HG03025 (cell line): ENCODE measurements around the gene EML6.

ENCODE experiments used
- ATAC-seq: cut with Tn5 transposase; IDR thresholded peaks from one replicate; pipeline ENCODE4 v1.9.1; 2021; ENCODE audit warnings: mild to moderate bottlenecking, moderate library complexity; ENCODE audit not compliant: unreplicated experiment, low FRiP score

The EML6 gene

DNA sequence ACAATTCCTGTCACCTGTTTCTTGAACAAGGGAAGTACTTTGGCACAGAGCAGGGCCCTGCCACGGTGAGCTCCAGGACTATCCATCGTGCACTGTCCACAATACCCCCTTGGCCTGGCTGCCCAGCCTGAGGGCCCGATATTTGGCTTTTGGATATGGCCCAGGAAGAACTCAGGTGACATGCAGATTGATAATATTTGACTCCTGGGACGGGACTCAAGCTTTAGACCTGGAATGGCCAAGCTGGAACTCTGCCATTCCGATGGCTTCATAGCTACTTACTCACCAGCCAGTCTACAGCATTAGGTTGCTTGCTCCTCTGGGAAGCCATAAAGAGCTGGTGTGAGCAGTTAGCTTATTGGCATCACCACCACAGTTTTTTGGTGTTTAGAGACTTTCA is 26.6 kb downstream of the EML6 start:
- no peak for ATAC-seq

DNA sequence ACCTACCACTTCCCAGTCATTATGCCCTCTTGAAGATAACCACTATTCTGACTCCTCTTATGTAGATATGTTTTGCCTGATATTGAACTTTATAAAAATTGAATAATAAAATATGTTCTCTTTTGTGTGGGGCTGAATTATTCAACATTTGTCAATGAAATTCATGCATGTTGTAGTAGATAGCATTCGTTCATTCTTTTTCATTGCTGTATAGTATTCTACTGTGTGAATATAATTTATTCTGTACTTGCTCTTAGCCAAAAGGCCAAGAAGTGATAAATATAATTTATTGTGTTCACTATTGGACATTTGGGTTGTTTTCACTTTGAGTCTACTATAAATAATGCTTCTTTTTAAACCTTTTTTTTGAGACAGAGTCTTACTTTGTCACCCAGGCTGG is 29.0 kb downstream of the EML6 start:
- no peak for ATAC-seq

GRCh38 chr2:54755641-54756326 is 32.3 kb downstream of the EML6 start:
- peak; percentile 72 for ATAC-seq

DNA sequence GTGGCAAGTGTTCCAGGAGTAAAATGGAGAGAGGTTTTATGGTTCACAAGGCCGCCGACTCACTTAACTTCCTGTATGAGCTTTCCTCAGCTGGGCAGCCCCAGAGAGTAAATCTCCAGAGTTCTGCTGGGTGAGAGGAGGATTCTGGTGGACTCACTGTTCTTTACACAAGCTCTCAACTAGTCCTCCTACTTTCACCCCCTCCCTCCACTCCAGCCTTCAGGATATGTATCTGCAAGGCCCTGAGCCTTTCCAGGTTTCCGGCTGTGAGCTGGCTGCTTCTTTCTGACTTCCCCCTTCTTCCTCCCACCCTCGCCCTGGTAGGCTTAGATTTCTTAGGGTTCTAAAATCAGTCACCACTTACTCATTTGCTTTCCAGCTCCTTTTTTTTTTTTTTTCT is 34.0 kb downstream of the EML6 start:
- ATAC-seq = no peak

DNA sequence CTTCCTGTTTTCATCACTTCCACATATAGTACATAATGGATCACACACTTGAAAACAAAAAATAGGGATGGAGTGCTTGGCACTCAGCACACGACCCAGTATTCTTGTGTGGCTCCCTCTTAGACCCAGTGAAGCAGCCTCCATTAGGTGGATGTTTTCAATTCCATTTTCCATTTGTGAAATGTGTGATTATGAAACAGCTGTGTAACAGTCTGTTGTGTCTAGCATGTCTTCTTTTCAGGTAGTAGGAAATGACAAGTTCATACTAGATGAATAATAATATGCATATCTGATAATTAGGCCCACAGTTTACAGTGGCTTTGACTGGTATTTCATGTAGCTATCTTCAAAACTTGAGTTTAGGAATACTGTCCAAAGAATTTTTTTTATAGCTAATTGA is 35.5 kb downstream of the EML6 start:
- ATAC-seq = no peak

DNA sequence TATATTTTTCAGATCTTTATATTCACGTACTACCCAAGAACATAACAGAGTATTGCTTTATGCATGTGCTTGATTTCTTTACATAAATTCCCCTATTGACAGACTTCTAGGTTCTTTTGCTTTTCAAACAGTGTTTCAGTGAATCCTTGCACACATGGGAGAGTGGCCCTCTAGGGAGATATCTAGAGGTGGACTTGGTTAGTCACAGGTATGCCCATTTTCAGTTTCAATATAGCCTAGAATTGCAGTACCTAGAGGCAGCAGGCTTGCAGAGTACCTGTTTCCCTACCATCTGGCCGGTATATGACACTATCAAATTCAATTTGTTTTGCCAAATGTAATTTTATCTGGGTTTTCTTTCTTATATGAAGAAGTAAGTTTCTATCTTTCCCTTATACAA is 36.8 kb downstream of the EML6 start:
- no peak for ATAC-seq

GRCh38 chr2:54763636-54764291 is 40.3 kb downstream of the EML6 start:
- ATAC-seq = no peak

DNA sequence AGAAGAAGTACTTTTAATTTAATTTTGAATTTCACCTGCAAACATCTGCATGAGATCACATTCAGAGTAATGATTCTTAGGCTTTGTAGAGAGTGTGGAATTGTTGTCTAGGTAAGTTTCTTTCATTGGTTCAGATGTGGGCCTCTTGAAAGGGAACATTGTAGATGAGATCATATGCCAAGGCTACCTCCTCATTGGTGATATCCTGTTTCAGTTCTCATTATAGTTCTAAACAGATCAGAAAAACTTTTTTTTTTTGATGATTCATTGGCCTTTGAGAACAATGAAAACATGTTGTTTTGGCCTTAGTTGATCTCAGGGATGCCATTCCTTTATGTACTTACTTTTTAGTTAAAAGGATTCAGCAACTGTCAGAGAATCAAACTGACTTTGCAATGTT is 44.5 kb downstream of the EML6 start:
- ATAC-seq = no peak

DNA sequence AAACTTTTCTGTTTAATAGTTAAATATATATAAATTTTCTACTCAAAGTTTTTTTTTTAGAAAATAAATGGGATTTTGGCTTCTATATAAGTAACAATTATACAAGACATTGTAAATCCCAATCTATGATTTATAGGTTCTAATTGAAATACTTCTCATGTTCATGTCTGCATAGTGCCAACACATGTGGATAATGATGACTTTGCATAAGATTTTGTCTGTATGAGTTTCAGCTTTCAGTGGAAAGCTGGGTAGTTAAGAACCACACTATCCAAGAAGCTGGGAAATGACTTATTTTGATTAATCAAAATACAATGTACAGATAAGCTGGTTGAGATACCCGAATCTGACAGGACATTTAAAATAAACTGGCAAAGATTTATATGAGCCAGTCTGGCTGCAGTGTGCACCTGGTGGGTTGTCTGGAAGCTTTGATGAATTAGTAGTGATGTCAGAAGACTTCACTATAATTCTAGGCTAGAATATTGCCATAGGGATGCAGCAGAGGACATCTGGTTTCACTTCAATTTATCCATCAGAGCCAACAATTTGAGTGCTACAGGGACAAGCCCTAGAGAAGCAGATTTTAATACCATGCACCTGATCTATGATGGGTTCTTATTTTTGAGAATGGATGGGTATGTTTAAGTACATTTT is 45.4 kb downstream of the EML6 start:
- no peak for ATAC-seq

GRCh38 chr2:54770211-54770610 is 46.7 kb downstream of the EML6 start:
- no peak for ATAC-seq

DNA sequence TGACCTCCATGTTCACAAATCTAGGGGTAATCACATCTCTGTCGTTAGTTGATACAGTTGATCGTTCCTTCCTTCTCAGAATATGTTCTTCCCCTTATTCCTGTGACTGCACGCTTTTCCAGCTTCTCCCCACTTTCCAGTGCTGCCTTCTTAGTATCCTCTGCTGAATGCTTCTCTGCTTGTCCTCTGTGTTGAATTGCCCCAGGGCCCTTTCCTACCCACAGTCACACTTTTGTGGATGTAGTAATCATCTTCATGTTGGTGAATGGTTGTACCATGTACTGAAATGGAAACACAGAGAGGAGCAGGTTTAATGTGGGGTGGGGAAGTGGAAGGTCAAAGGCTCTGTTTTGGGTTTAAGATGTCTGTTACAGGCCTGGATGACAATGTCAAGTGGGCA is 47.2 kb downstream of the EML6 start:
- no peak for ATAC-seq

DNA sequence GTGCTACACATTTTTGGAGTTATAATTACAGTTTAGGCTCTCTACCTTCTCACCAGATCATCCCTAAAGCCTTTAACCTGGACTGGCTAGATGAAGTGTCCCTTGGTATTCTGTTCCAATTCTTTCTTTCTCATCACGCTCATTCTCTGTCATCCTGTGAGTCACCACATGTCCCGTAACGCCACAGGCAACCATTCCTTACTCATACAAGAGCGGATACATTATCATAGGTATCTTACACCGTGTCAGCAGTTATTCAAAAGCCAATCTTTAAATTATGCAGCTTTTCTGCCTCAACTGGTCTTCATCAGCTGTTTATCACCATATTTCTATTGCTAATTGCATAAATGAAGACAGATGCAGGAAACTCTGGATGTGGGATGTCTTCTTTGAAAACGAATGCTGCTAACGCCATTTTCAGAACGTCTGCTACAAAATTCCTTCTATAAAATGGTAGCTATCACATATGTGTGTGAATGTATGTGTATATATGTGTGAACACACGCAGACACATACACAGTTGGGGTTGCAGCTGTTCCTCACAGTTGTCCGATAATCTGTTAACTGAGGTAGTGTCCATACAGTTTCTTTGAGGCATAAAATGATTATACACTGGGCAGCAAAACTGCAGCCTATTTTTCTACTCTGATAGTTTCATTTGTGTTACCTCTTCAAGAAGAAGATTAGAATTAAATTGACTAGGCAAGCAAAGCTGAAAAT is 47.9 kb downstream of the EML6 start:
- no peak for ATAC-seq

DNA sequence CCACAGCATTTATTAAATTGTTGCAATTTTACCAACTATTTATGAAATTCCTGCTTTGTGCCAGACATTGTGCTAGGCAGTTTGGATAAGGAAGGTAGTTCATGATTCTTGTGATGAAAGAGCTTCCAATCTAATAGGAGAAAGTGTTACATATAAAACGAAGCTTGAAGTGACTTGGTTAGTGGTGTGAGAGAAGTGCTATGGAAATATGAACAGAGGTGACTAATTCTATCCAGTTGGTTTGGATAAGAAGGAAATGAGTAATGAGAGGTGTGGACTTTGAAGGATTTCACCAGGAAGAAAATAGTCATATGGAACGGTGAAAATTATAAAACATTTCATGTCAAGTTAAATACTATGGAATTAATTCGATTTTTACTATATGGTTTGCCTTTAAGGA is 48.6 kb downstream of the EML6 start:
- ATAC-seq = no peak

GRCh38 chr2:54772531-54772930 is 49.1 kb downstream of the EML6 start:
- ATAC-seq = no peak

DNA sequence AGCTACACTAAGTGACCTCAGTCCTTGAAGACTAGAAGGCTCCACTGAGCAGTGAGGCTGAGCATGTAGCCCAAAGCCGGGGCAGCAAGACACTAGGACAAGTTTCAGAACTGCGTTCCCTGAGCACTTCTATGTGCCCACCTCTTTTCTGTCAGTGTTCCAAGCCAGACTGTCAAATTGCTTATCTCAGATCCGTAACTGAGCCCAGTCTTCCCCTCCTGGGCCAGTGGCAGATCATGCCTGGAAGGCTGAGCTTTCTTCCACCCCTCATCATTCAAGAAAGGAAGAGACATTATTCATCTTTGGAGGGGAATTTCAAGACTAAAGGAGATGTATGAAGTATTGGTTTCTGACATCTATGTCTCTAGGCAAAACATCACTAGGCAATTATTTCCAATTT is 49.8 kb downstream of the EML6 start:
- ATAC-seq = no peak

- no peak for ATAC-seq
Observed at GRCh38 chr2:54773838-54774237, 50.4 kb downstream of the EML6 start.

DNA sequence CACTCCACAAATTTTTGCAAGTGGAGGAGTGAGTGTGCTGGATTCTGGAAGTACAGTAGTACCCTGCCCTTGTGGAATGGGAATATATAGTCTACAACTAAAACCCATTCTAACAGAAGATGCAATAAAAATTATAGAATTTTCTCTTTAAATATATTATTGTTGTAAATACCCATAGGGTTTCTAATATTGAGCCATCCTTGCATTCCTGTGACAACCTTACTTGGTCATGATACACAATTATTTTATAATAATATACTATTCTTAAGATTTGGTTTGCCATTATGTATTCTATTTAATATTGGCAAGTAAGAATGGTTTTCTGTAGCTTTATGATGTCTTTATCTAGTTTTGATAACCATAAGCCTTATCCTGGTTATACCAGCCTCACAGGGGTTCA is 52.2 kb downstream of the EML6 start:
- ATAC-seq = no peak

DNA sequence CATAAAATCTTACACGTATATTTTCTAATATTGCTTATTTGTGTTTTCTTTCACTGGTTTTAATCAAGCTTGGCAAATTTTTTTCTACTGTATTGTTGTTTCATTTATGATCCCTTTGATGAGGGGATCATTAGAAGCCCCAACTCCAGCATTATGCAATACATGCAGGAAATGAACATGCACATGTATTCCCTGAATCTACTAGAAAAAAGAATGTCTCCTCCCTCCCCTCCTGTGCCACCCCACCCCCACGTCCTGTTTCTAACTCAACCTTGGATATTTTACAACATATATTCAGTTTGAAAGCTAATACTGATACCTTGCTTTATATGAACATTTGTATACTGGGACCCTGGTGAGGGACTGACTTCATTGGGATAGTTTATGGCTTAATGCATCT is 53.0 kb downstream of the EML6 start:
- ATAC-seq = no peak

DNA sequence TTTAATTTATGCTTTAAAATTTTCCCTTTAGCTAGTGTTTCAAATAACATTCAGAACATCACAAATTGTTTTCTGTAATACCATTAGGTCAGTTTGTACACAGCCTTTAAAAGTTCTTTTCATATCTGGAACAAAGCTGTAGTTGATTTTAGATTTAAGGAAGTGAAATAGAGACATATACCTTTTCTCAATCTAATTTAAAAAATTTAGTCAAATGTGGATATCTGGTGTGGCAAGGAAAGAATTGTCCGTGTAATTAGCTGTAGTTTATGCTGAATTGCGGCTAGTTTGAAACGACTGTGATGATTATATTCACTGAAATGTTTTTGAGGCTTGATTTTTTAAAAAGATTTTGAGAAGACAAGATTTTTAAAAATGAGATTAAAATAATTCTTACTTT is 59.9 kb downstream of the EML6 start:
- no peak for ATAC-seq

GRCh38 chr2:54787270-54787669 is 63.8 kb downstream of the EML6 start:
- ATAC-seq = no peak

DNA sequence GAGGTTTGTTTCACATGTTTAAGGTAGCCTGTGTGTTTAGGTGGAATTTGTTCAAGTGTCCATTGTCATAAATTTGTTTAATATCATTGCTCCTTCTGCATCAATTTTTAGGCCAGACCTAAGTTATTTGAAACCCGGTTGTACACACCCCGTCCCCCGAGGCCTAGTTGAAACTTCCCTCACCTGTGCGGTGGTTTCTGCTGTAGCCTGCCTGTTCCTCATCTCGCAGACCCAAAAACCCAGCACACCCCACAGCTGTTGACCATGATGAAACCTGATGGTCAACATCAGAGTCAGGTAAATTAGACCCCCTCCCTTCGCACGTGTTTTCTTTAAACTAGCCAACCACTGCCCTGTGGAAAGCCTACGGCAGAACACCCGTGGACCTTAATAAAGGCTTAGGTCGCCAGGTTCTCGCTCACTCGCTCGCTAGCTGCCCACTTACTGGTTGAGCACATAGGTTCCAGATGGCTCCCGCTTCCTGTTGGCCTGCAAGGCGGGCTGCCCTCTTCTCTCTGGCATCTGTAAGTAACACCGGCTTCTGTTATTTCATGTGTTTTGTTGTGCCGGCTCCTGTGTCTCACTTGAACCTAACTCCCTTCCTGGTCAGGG is 64.4 kb downstream of the EML6 start:
- no peak for ATAC-seq
